H9 (cell line): ENCODE measurements around the gene TNMD. TPM values are rescaled to one million over a fixed set of nuclear protein-coding genes. Genes with fewer than 3 reads are reported as not detected.
A peak's percentile ranks its signal among the peaks of the same experiment; 100 is the strongest.

Source experiments
- DNase-seq: peaks from one replicate; pipeline ENCODE4 v3.0.0-alpha.2; 2017
- H2AFZ ChIP-seq: one replicate; pipeline ENCODE4 v1.6.1; 2013; ENCODE audit warnings: mild to moderate bottlenecking, low read length, control low read depth, moderate library complexity
- H2AK5ac ChIP-seq: 2 replicates; pipeline ENCODE4 v1.6.1; 2013; ENCODE audit warnings: low read length, control low read depth, mixed read lengths; ENCODE audit not compliant: insufficient read length
- H2BK120ac ChIP-seq: one replicate; pipeline ENCODE4 v1.6.1; 2013; ENCODE audit warnings: low read depth, mild to moderate bottlenecking, low read length, control low read depth, inconsistent platforms; ENCODE audit not compliant: poor library complexity, severe bottlenecking
- H2BK12ac ChIP-seq: 2 replicates; pipeline ENCODE4 v1.6.1; 2013; ENCODE audit warnings: low read length, control low read depth, mixed read lengths, low read depth; ENCODE audit not compliant: insufficient read length
- H2BK15ac ChIP-seq: 2 replicates; pipeline ENCODE4 v1.6.1; 2013; ENCODE audit warnings: low read depth, low read length, control low read depth
- H2BK20ac ChIP-seq: one replicate; pipeline ENCODE4 v1.6.1; 2013; ENCODE audit warnings: low read depth, mild to moderate bottlenecking, low read length, control low read depth, inconsistent platforms; ENCODE audit not compliant: poor library complexity, severe bottlenecking
- H2BK5ac ChIP-seq: 2 replicates; pipeline ENCODE4 v1.6.1; 2013; ENCODE audit warnings: low read length, control low read depth, mixed read lengths; ENCODE audit not compliant: insufficient read length
- H3K14ac ChIP-seq: 2 replicates; pipeline ENCODE4 v1.6.1; 2013; ENCODE audit warnings: low read length, control low read depth; ENCODE audit not compliant: insufficient read depth
- H3K18ac ChIP-seq: 2 replicates; pipeline ENCODE4 v1.6.1; 2013; ENCODE audit warnings: low read depth, mild to moderate bottlenecking, mixed read lengths, low read length, control low read depth; ENCODE audit not compliant: insufficient read length
- H3K23ac ChIP-seq: 2 replicates; pipeline ENCODE4 v1.6.1; 2013; ENCODE audit warnings: low read length, control low read depth, mixed read lengths, low read depth; ENCODE audit not compliant: insufficient read length
- H3K23me2 ChIP-seq: 2 replicates; pipeline ENCODE4 v1.6.1; 2013; ENCODE audit warnings: low read depth, mild to moderate bottlenecking, mixed read lengths, low read length, control low read depth; ENCODE audit not compliant: insufficient read length, poor library complexity, severe bottlenecking
- H3K27ac ChIP-seq: 2 replicates; pipeline ENCODE4 v1.5.1; 2013; ENCODE audit warnings: low read length, control low read depth, mixed read lengths, low read depth; ENCODE audit not compliant: insufficient read length
- H3K27me3 ChIP-seq: 2 replicates; pipeline ENCODE4 v1.6.1; 2013; ENCODE audit warnings: low read length, control low read depth, inconsistent platforms; ENCODE audit not compliant: insufficient read depth
- H3K4ac ChIP-seq: 2 replicates; pipeline ENCODE4 v1.6.1; 2013; ENCODE audit warnings: low read depth, mild to moderate bottlenecking, control low read depth, inconsistent platforms, low read length, moderate library complexity
- H3K4me1 ChIP-seq: 2 replicates; pipeline ENCODE4 v1.6.1; 2013; ENCODE audit warnings: low read length, control low read depth, inconsistent platforms; ENCODE audit not compliant: insufficient read depth
- H3K4me2 ChIP-seq: 2 replicates; pipeline ENCODE4 v1.6.1; 2013; ENCODE audit warnings: low read length, control low read depth, mixed read lengths; ENCODE audit not compliant: insufficient read length, insufficient read depth
- H3K56ac ChIP-seq: 2 replicates; pipeline ENCODE4 v1.6.1; 2013; ENCODE audit warnings: low read depth, mild to moderate bottlenecking, mixed read lengths, low read length, control low read depth; ENCODE audit not compliant: insufficient read length
- H3K79me1 ChIP-seq: 2 replicates; pipeline ENCODE4 v1.6.1; 2013; ENCODE audit warnings: low read depth, mild to moderate bottlenecking, moderate library complexity, low read length, control low read depth, inconsistent platforms; ENCODE audit not compliant: insufficient read depth, poor library complexity, severe bottlenecking
- H3K79me2 ChIP-seq: 2 replicates; pipeline ENCODE4 v1.6.1; 2013; ENCODE audit warnings: low read length, control low read depth, inconsistent platforms; ENCODE audit not compliant: insufficient read depth
- H3K9ac ChIP-seq: 2 replicates; pipeline ENCODE4 v1.6.1; 2013; ENCODE audit warnings: low read length, control low read depth, mixed read lengths; ENCODE audit not compliant: insufficient read length; ENCODE audit errors: extremely low read depth
- H3K9me3 ChIP-seq: one replicate; pipeline ENCODE4 v1.6.1; 2013; ENCODE audit warnings: low read depth, low read length, inconsistent platforms; ENCODE audit not compliant: control insufficient read depth
- H3T11ph ChIP-seq: one replicate; pipeline ENCODE4 v1.6.1; 2013; ENCODE audit warnings: mild to moderate bottlenecking, low read length, control low read depth, inconsistent platforms
- H4K20me1 ChIP-seq: one replicate; pipeline ENCODE4 v1.6.1; 2013; ENCODE audit not compliant: control insufficient read depth, insufficient read length, insufficient read depth
- H4K5ac ChIP-seq: 2 replicates; pipeline ENCODE4 v1.6.1; 2013; ENCODE audit warnings: low read depth, mild to moderate bottlenecking, mixed read lengths, low read length, control low read depth; ENCODE audit not compliant: insufficient read length
- H4K8ac ChIP-seq: replicated peaks from 2 replicates; pipeline ENCODE4 v1.6.1; 2013; ENCODE audit warnings: low read length, control low read depth, mixed read lengths, low read depth; ENCODE audit not compliant: insufficient read length
- H4K91ac ChIP-seq: 2 replicates; pipeline ENCODE4 v1.6.1; 2013; ENCODE audit warnings: low read depth, mild to moderate bottlenecking, moderate library complexity, mixed read lengths, low read length, control low read depth; ENCODE audit not compliant: insufficient read length
- H3K27ac Mint-ChIP-seq, 3 experiments: 2 replicates in 2 of 3; 3 replicates in 1 of 3; pipeline ENCODE4 v1.8.0; 2020 to 2021; ENCODE audit warnings: mixed read lengths in 3 of 3, mild to moderate bottlenecking in 1 of 3, moderate library complexity in 1 of 3
- H3K27me3 Mint-ChIP-seq: 2 replicates; pipeline ENCODE4 v1.8.0; 2021; ENCODE audit warnings: low read depth, mild to moderate bottlenecking, moderate library complexity, mixed read lengths
- H3K36me3 Mint-ChIP-seq, 3 experiments: 2 replicates in 2 of 3; 3 replicates in 1 of 3; pipeline ENCODE4 v1.8.0; 2020 to 2021; ENCODE audit warnings: low read depth in 3 of 3, mixed read lengths in 3 of 3; ENCODE audit not compliant: insufficient read depth in 1 of 3
- H3K4me1 Mint-ChIP-seq, 2 experiments: 2 replicates each; pipeline ENCODE4 v1.8.0; 2020; ENCODE audit warnings: mixed read lengths in 2 of 2
- H3K4me3 Mint-ChIP-seq, 2 experiments: 2 replicates in 1 of 2; 3 replicates in 1 of 2; pipeline ENCODE4 v1.8.0; 2020 to 2021; ENCODE audit warnings: mild to moderate bottlenecking in 2 of 2, mixed read lengths in 2 of 2, moderate library complexity in 1 of 2
- H3K9me3 Mint-ChIP-seq, 2 experiments: 2 replicates in 1 of 2; 3 replicates in 1 of 2; pipeline ENCODE4 v1.8.0; 2020; ENCODE audit warnings: mild to moderate bottlenecking in 2 of 2, mixed read lengths in 2 of 2, moderate library complexity in 1 of 2
- WGBS: extraction: QIAGEN DNeasy Blood & Tissue Kit; methylation state at CpG from one replicate; pipeline ENCODE4 v1.1.7; 2013; ENCODE audit warnings: missing lambda C conversion rate, low lambda C conversion rate, mixed read lengths; ENCODE audit not compliant: insufficient read length; ENCODE audit errors: extremely low coverage; 5-methylcytosine and 5-hydroxymethylcytosine counted together
- total RNA-seq: library from RNA; stranded (reverse); gene quantifications from 2 replicates; pipeline ENCODE4 v1.2.1, GENCODE V29; 2021
- TF ChIP-seq, protein P1 (sequence below): fragments of 200-600 bp; sonication (generic); conservative IDR thresholded peaks from 3 replicates; pipeline ENCODE4 v1.8.0; 2021; ENCODE audit warnings: antibody characterized with exemption, mild to moderate bottlenecking

The TNMD gene
- total RNA-seq, 1 experiment from 2014 or later = 1.7 TPM

DNA sequence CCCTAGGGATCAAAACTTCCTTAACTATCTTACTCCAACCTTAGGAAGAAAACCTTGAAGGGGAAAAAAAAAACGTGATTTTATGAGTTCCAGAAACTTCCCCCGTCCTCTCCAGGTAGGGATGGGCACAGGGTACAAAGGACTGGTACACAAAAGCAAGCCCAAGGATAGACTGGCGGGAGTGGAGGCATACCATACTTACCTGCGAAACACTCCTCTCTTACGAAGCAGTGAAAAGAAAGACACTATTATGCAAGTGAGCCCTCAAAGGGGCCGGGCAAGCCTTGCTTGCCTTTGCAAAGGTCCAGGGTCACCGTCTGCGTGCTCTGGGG lies 51.2 kb downstream of the TNMD start:
- no peaks in the 10 kb centered on the region; the same call in 1 of the 2 replicates for H3K27me3 Mint-ChIP-seq
- TF ChIP-seq, protein P1, sequence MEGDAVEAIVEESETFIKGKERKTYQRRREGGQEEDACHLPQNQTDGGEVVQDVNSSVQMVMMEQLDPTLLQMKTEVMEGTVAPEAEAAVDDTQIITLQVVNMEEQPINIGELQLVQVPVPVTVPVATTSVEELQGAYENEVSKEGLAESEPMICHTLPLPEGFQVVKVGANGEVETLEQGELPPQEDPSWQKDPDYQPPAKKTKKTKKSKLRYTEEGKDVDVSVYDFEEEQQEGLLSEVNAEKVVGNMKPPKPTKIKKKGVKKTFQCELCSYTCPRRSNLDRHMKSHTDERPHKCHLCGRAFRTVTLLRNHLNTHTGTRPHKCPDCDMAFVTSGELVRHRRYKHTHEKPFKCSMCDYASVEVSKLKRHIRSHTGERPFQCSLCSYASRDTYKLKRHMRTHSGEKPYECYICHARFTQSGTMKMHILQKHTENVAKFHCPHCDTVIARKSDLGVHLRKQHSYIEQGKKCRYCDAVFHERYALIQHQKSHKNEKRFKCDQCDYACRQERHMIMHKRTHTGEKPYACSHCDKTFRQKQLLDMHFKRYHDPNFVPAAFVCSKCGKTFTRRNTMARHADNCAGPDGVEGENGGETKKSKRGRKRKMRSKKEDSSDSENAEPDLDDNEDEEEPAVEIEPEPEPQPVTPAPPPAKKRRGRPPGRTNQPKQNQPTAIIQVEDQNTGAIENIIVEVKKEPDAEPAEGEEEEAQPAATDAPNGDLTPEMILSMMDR = no peak
- Histone ChIP-seq H4K8ac (no peak overlapping the region), H3K9ac (peak overlapping the region; percentile 70), H3K18ac (peak overlapping the region; percentile 66), H3K4me1 (no peaks in the 10 kb centered on the region; the same call in 1 of the 2 replicates), H3K79me1 (no peaks in the 10 kb centered on the region), H4K5ac (no peak overlapping the region), H3K4ac (no peak overlapping the region), H2BK15ac (no peak overlapping the region), H3K23ac (no peak overlapping the region), H2AFZ (no peak overlapping the region), H2BK20ac (no peak overlapping the region), H3K56ac (no peak overlapping the region), H3T11ph (no peak overlapping the region), H2BK120ac (peak overlapping the region; percentile 24), H3K14ac (peak overlapping the region; percentile 74), H3K79me2 (no peaks in the 10 kb centered on the region), H2BK5ac (no peak overlapping the region), H4K20me1 (no peaks in the 10 kb centered on the region), H4K91ac (no peak overlapping the region), H3K23me2 (no peaks in the 10 kb centered on the region), H3K4me2 (peak overlapping the region; percentile 51), H2AK5ac (no peak overlapping the region), H2BK12ac (no peak overlapping the region), H3K9me3 (no peaks in the 10 kb centered on the region), H3K27ac (no peak overlapping the region), H3K27me3 (no peaks in the 10 kb centered on the region)
- peaks cover 4 to 53% of the 10 kb centered on the region in 2 experiments; a peak in 4 of 5 replicates for H3K9me3 Mint-ChIP-seq
- DNase-seq = no peak
- WGBS = no CpG with 5 or more reads among the region's 8 CpGs
- peak overlapping the region; percentile 84 to 96 for H3K4me3 Mint-ChIP-seq
- peaks cover 8 to 12% of the 10 kb centered on the region in 2 experiments for H3K4me1 Mint-ChIP-seq
- H3K36me3 Mint-ChIP-seq = peaks cover 10 to 33% (median 22%) of the 10 kb centered on the region in 3 experiments
- H3K27ac Mint-ChIP-seq = peak overlapping the region in 2 of 3 experiments; percentile 99; a peak in 6 of 7 replicates
